GM12878 (cell line): ENCODE data around the gene CYP2S1. TPM values are rescaled to one million over a fixed set of nuclear protein-coding genes. Genes with fewer than 3 reads are reported as not detected.
A peak's percentile ranks its signal among the peaks of the same experiment; 100 is the strongest.

ENCODE experiments used
- ATAC-seq: fragments of 200-7000 bp; cut with Tn5 transposase; 3 replicates; pipeline ENCODE4 v1.9.1; 2020; ENCODE audit warnings: mild to moderate bottlenecking, moderate library complexity
- BruUV-seq: library from RNA; stranded (reverse); fragments of 400-500 nt; replicated peaks from 2 replicates; lab custom pipeline; 2021; lab: Mats Ljungman, UMichigan
- CTCF ChIA-PET: fragments of 300-600 bp; sonication (Branson Sonifier 250); formaldehyde crosslinking; extraction: SDS; loops from one replicate; lab custom pipeline; 2021; ENCODE audit warnings: inconsistent platforms; lab: Yijun Ruan, JAX
- POLR2A ChIA-PET: fragments of 350-600 bp; formaldehyde crosslinking; extraction: SDS; loops from one replicate; lab custom pipeline; 2021; ENCODE audit warnings: inconsistent platforms; lab: Charles Lee
- RAD21 ChIA-PET: fragments of 300-600 bp; sonication (Branson Sonifier 250); formaldehyde crosslinking; loops from one replicate; lab custom pipeline; 2023; ENCODE audit warnings: antibody characterized with exemption; ENCODE audit not compliant: unreplicated experiment; lab: Charles Lee
- SMC1A ChIA-PET: fragments of 300-600 bp; sonication (Branson Sonifier 250); formaldehyde crosslinking; loops from one replicate; lab custom pipeline; 2023; ENCODE audit not compliant: unreplicated experiment, uncharacterized antibody; lab: Charles Lee
- DNase-seq: peaks from one replicate; pipeline ENCODE4 v3.0.0-alpha.2; 2011; ENCODE audit warnings: low read depth, low spot score
- FAIRE-seq: peaks from 3 replicates; lab custom pipeline; 2011; peaks lifted over from hg19 to GRCh38; lab: Jason Lieb, UNC
- H2AFZ ChIP-seq: 2 replicates; pipeline ENCODE4 v1.6.0; 2011; ENCODE audit warnings: low read depth, low read length, control low read depth; ENCODE audit not compliant: control insufficient read depth
- H3K27ac ChIP-seq: 2 replicates; pipeline ENCODE4 v1.5.1; 2011; ENCODE audit warnings: control low read depth; ENCODE audit not compliant: control insufficient read depth, insufficient read depth
- H3K27me3 ChIP-seq, 2 experiments: replicated peaks in 1 of 2; 2 replicates each; pipeline versions ENCODE4 v1.6.0 to v1.6.1; 2011; ENCODE audit warnings: low read length in 1 of 2; ENCODE audit not compliant: control insufficient read depth in 2 of 2, insufficient read depth in 2 of 2
- H3K36me3 ChIP-seq, 2 experiments: 2 replicates each; pipeline ENCODE4 v1.5.1; 2011; ENCODE audit warnings: low read length in 1 of 2; ENCODE audit not compliant: control insufficient read depth in 2 of 2, insufficient read depth in 2 of 2
- H3K4me1 ChIP-seq: 2 replicates; pipeline ENCODE4 v1.6.1; 2011; ENCODE audit warnings: mild to moderate bottlenecking, low read length, moderate library complexity, mixed read lengths; ENCODE audit not compliant: control insufficient read depth, insufficient read depth
- H3K4me2 ChIP-seq: 2 replicates; pipeline ENCODE4 v1.6.0; 2011; ENCODE audit warnings: control low read depth; ENCODE audit not compliant: control insufficient read depth, insufficient read depth
- H3K4me3 ChIP-seq: fragments of 200-600 bp; sonication (generic); 2 replicates; pipeline ENCODE4 v1.5.1; 2016
- H3K79me2 ChIP-seq: 2 replicates; pipeline ENCODE4 v1.6.0; 2011; ENCODE audit warnings: low read length; ENCODE audit not compliant: control insufficient read depth, insufficient read depth
- H3K9ac ChIP-seq: 2 replicates; pipeline ENCODE4 v1.8.0; 2011; ENCODE audit warnings: low read length, control low read depth, mixed read lengths; ENCODE audit not compliant: control insufficient read depth, insufficient read depth
- H3K9me3 ChIP-seq: replicated peaks from 3 replicates; pipeline ENCODE4 v1.5.1; 2011; ENCODE audit warnings: mild to moderate bottlenecking, low read length; ENCODE audit not compliant: control insufficient read depth, insufficient read depth
- H4K20me1 ChIP-seq: 2 replicates; pipeline ENCODE4 v1.6.0; 2011; ENCODE audit not compliant: control insufficient read depth, insufficient read depth
- CHD2 ChIP-seq: IDR thresholded peaks from 2 replicates; pipeline ENCODE4 v1.6.1; 2011; ENCODE audit warnings: low read depth, low read length, improper control_type of control experiment, borderline replicate concordance
- CHD4 ChIP-seq: fragments of 200-600 bp; sonication (generic); IDR thresholded peaks from 2 replicates; pipeline ENCODE4 v1.6.1; 2016; ENCODE audit warnings: mild to moderate bottlenecking
- ESRRA ChIP-seq: IDR thresholded peaks from 2 replicates; pipeline ENCODE4 v1.6.1; 2012; ENCODE audit warnings: mild to moderate bottlenecking, low read length, improper control_type of control experiment
- FOXK2 ChIP-seq: fragments of 450-650 bp; IDR thresholded peaks from 2 replicates; pipeline ENCODE4 v1.6.1; 2017; ENCODE audit warnings: mild to moderate bottlenecking, moderate library complexity
- NR2C1 ChIP-seq: fragments of 450-650 bp; IDR thresholded peaks from 2 replicates; pipeline ENCODE4 v1.6.1; 2017; ENCODE audit warnings: antibody characterized with exemption, mild to moderate bottlenecking, moderate library complexity
- SUZ12 ChIP-seq: fragments of 200-600 bp; sonication (generic); IDR thresholded peaks from one replicate; pipeline ENCODE4 v1.6.1; 2018; ENCODE audit warnings: antibody characterized with exemption, mild to moderate bottlenecking; ENCODE audit not compliant: unreplicated experiment
- YY1 ChIP-seq: IDR thresholded peaks from 2 replicates; pipeline ENCODE4 v1.6.1; 2011; ENCODE audit warnings: low read depth, mild to moderate bottlenecking, low read length
- WGBS: methylation state at CpG from one replicate; pipeline ENCODE4 v1.1.6; 2016; ENCODE audit warnings: low lambda C conversion rate; ENCODE audit not compliant: insufficient replicate concordance, insufficient coverage; ENCODE audit errors: missing lambda C conversion rate; 5-methylcytosine and 5-hydroxymethylcytosine counted together
- in situ Hi-C: fragments of 300-500 bp; cut with MboI; formaldehyde crosslinking; loops from 9 replicates; pipeline ENCODE4 v1.14.3; 2018; ENCODE audit warnings: mixed read lengths
- intact Hi-C: fragments of 100-400 bp; cut with micrococcal nuclease; formaldehyde crosslinking; loops from one replicate; pipeline ENCODE4 v1.14.2; 2022; ENCODE audit not compliant: unreplicated experiment
- polyA plus RNA-seq, 11 experiments: library from polyadenylated mRNA; depleted of rRNA in 4 of 11; unstranded in 6 of 11; stranded (reverse) in 5 of 11; fragments of >200 nt; fragmentation: Nextera tagmentation in 4 of 11; fragmentation: Illumina TruSeq in 1 of 11; extraction: Ambion mirVana in 4 of 11; extraction: Trizol in 1 of 11; gene quantifications; 1 replicate in 1 of 11; 2 replicates in 10 of 11; pipeline versions ENCODE4 v1.2.1 to v1.2.3, GENCODE V29; 2011 to 2016; ENCODE audit warnings: inconsistent platforms in 2 of 11, missing spikeins in 2 of 11, low read depth in 1 of 11
- total RNA-seq, 4 experiments: library from RNA; depleted of rRNA in 3 of 4; stranded (reverse); fragments of >200 nt in 3 of 4; fragmentation: Illumina TruSeq in 1 of 4; extraction: Trizol in 1 of 4; gene quantifications; 2 replicates each; pipeline versions ENCODE4 v1.2.1 to v1.2.3, GENCODE V29; 2013 to 2021
- TF ChIP-seq, protein P1 (sequence below): IDR thresholded peaks from 2 replicates; pipeline ENCODE4 v1.6.1; 2011; ENCODE audit warnings: borderline replicate concordance, low read depth, mild to moderate bottlenecking, moderate library complexity, low read length; ENCODE audit not compliant: insufficient read depth, poor library complexity, severe bottlenecking
- TF ChIP-seq, protein P2 (sequence below): fragments of 450-650 bp; IDR thresholded peaks from 2 replicates; pipeline ENCODE4 v1.6.1; 2016; ENCODE audit warnings: mild to moderate bottlenecking

CYP2S1 gene
- total and polyA plus RNA-seq, 10 of the 15 experiments (the other 5 are each of a cell fraction or from before 2014, with no cell fraction given): 0.03 to 0.28 (median 0.12) TPM; not detected in 2

DNA sequence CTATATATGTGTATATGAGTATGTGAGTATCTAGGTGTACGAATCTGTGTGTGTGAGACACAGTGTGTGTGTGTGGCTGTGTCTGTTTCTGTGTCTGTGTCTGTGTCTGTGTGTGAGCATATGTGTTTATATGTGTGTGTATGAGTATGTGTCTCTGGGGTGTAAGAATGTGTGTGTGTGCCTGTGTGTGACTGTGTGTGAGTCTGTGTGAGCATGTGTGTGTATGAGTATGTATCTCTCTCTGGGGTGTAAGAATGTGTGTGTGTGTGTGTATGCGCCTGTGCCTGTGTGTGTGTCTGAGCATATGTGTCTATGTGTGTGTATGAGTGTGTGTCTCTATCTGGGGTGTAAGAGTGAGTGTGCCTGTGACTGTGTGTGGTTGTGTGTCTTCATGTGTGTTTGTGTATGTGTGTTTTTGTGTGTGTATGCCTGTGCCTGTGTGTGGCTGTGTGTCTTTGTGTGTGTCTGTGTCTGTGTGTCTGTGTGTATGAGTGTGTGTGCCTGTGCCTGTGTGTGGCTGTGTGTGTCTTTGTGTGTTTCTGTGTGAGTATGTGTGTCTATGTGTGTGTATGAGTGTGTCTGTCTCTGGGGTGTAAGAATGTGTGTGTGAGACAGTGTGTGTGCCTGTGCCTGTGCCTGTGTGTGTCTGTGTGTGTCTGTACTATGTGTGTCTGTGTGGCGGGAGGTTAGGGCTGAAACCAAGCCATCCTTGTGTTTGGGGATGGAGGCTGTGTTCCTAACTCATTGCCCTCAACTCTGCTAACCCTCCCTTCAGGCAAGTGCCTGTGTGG, 37.2 kb downstream of the CYP2S1 start:
- no TSS peak for BruUV-seq
- Histone ChIP-seq H3K9me3 (no peaks in the 10 kb centered on the region), H3K36me3 (no peaks in the 10 kb centered on the region), H3K79me2 (no peaks in the 10 kb centered on the region), H3K9ac (no peak overlapping the region), H4K20me1 (no peaks in the 10 kb centered on the region), H3K4me2 (no peak overlapping the region), H2AFZ (no peak overlapping the region), H3K4me1 (no peaks in the 10 kb centered on the region), H3K27ac (no peak overlapping the region), H3K4me3 (no peak overlapping the region), H3K27me3 (peaks cover 0 to 3% of the 10 kb centered on the region in 2 experiments; a peak in 2 of 4 replicates)
- in situ Hi-C loops (no loop called here), intact Hi-C loops (no loop called here)
- POLR2A ChIA-PET: no interaction called here
- 57% methylated on average over 3 of the region's 3 CpGs for WGBS
- CTCF ChIA-PET: no interaction called here
- SMC1A ChIA-PET: no interaction called here
- RAD21 ChIA-PET: no interaction called here
- FAIRE-seq: no peak
- ATAC-seq: no peak
- no peak for TF ChIP-seq CHD2
- TF ChIP-seq, protein P1, sequence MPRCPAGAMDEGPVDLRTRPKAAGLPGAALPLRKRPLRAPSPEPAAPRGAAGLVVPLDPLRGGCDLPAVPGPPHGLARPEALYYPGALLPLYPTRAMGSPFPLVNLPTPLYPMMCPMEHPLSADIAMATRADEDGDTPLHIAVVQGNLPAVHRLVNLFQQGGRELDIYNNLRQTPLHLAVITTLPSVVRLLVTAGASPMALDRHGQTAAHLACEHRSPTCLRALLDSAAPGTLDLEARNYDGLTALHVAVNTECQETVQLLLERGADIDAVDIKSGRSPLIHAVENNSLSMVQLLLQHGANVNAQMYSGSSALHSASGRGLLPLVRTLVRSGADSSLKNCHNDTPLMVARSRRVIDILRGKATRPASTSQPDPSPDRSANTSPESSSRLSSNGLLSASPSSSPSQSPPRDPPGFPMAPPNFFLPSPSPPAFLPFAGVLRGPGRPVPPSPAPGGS: peak; percentile 77
- DNase-seq: no peak

- BruUV-seq: no TSS peak
- FAIRE-seq: no peak
- TF ChIP-seq YY1 (no peak), SUZ12 (no peak), CHD4 (no peak), NR2C1 (no peak), FOXK2 (no peak), ESRRA (no peak)
- TF ChIP-seq, protein P2, sequence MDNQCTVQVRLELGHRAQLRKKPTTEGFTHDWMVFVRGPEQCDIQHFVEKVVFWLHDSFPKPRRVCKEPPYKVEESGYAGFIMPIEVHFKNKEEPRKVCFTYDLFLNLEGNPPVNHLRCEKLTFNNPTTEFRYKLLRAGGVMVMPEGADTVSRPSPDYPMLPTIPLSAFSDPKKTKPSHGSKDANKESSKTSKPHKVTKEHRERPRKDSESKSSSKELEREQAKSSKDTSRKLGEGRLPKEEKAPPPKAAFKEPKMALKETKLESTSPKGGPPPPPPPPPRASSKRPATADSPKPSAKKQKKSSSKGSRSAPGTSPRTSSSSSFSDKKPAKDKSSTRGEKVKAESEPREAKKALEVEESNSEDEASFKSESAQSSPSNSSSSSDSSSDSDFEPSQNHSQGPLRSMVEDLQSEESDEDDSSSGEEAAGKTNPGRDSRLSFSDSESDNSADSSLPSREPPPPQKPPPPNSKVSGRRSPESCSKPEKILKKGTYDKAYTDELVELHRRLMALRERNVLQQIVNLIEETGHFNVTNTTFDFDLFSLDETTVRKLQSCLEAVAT: no peak
- DNase-seq: no peak
- Histone ChIP-seq H3K9ac (no peak overlapping the region), H2AFZ (no peak overlapping the region), H3K79me2 (no peaks in the 10 kb centered on the region), H3K4me2 (no peak overlapping the region), H3K9me3 (no peaks in the 10 kb centered on the region), H3K4me1 (no peaks in the 10 kb centered on the region), H4K20me1 (no peaks in the 10 kb centered on the region), H3K27ac (no peak overlapping the region), H3K27me3 (no peaks in the 10 kb centered on the region; a peak in 1 of 4 replicates), H3K4me3 (no peak overlapping the region), H3K36me3 (no peaks in the 10 kb centered on the region)
- in situ Hi-C loops (no loop called here), intact Hi-C loops (no loop called here)
- CTCF ChIA-PET: no interaction called here
- ATAC-seq: no peak
- SMC1A ChIA-PET: no interaction called here
- RAD21 ChIA-PET: no interaction called here
- POLR2A ChIA-PET: no interaction called here
- WGBS: 75% methylated on average over 5 of the region's 8 CpGs
Measured at GRCh38 chr19:41232686-41233085, 39.7 kb downstream of the CYP2S1 start.
